Stomach (tissue), 4 donors: ENCODE data around the gene RFX2.

Experiments used
- POLR2A ChIP-seq, 4 donors: fragments of 450-650 bp; IDR thresholded peaks; one replicate each; pipeline ENCODE4 v1.6.1; 2016; ENCODE audit warnings: antibody characterized with exemption in 4 of 4, control low read depth in 2 of 4, mild to moderate bottlenecking in 1 of 4, moderate library complexity in 1 of 4
- POLR2AphosphoS5 ChIP-seq, 3 donors: sonication (generic); formaldehyde crosslinking; IDR thresholded peaks; one replicate each; pipeline ENCODE4 v1.6.1; 2016; ENCODE audit warnings: antibody characterized with exemption in 3 of 3
- TF ChIP-seq, protein P1 (sequence below), 7 experiments: fragments of 450-650 bp in 4 of 7; fragments of 200-600 bp in 3 of 7; sonication (generic) in 3 of 7; IDR thresholded peaks; one replicate each; pipeline ENCODE4 v1.5.1; 2016 to 2019; ENCODE audit warnings: antibody characterized with exemption in 7 of 7, control low read depth in 2 of 7, mild to moderate bottlenecking in 1 of 7

DNA sequence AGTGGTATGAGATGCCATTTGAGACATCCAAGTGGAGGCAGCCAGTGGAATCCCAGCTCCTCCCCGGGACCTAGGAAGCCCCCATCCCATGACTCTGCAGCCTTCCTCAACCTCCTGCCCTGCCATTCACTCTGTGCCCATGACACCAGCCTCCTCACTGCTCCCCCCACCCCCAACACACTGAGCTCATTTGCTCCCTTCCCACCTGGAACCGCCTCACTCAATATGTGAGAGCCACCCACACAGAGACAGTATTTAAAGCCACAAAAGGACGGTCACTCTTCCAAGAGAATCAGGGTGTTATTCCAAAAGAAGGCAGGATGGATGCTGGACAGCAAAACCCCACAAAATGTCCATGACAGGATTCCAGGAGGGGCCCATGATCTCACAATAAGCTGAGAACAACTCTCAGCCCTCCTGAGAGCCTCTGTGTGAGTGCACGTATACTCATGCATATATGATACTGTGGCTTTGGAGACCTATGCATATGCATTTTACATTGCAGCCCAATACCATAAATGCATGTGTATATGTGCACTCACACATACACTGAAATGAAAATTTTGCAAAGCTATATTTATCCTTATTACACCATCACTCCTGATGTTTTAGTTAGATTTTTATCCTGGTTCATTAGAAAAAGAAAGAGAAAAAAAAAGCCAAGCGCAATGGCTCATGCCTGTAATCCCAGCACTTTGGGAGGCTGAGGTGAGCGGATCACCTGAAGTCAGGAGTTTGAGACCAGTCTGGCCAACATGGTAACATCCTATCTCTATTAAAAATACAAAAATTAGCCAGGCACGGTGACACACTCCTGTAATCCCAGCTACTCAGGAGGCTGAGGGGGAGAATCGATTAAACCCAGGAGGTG lies 121.5 kb downstream of the RFX2 start:
- TF ChIP-seq, protein P1, sequence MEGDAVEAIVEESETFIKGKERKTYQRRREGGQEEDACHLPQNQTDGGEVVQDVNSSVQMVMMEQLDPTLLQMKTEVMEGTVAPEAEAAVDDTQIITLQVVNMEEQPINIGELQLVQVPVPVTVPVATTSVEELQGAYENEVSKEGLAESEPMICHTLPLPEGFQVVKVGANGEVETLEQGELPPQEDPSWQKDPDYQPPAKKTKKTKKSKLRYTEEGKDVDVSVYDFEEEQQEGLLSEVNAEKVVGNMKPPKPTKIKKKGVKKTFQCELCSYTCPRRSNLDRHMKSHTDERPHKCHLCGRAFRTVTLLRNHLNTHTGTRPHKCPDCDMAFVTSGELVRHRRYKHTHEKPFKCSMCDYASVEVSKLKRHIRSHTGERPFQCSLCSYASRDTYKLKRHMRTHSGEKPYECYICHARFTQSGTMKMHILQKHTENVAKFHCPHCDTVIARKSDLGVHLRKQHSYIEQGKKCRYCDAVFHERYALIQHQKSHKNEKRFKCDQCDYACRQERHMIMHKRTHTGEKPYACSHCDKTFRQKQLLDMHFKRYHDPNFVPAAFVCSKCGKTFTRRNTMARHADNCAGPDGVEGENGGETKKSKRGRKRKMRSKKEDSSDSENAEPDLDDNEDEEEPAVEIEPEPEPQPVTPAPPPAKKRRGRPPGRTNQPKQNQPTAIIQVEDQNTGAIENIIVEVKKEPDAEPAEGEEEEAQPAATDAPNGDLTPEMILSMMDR (IDR thresholded peaks at IDR 0.05): no peak
- TF ChIP-seq POLR2A (IDR thresholded peaks at IDR 0.05): no peak
- no peak for TF ChIP-seq POLR2AphosphoS5 (IDR thresholded peaks at IDR 0.05)
